Duodenal mucosa (tissue), 2 donors: ENCODE results near the gene GOLGA7B.

ENCODE experiments used
- H3K27ac ChIP-seq: one replicate; pipeline ENCODE4 v1.7.0; 2013; ENCODE audit warnings: low read depth, low read length
- H3K27me3 ChIP-seq, 2 donors: one replicate each; pipeline ENCODE4 v1.7.0; 2013; ENCODE audit warnings: low read length in 2 of 2, control low read depth in 1 of 2; ENCODE audit not compliant: insufficient read depth in 2 of 2, control insufficient read depth in 1 of 2
- H3K36me3 ChIP-seq, 2 donors: one replicate each; pipeline ENCODE4 v1.7.0; 2013; ENCODE audit warnings: low read length in 2 of 2, control low read depth in 1 of 2; ENCODE audit not compliant: insufficient read depth in 2 of 2, control insufficient read depth in 1 of 2
- H3K4me1 ChIP-seq, 2 donors: one replicate each; pipeline ENCODE4 v1.7.0; 2013; ENCODE audit warnings: low read length in 2 of 2, control low read depth in 1 of 2; ENCODE audit not compliant: insufficient read depth in 2 of 2, control insufficient read depth in 1 of 2
- H3K4me3 ChIP-seq, 2 donors: one replicate each; pipeline ENCODE4 v1.7.0; 2013; ENCODE audit warnings: low read length in 2 of 2, low read depth in 1 of 2
- H3K9ac ChIP-seq, 2 donors: one replicate each; pipeline ENCODE4 v1.7.0; 2013; ENCODE audit warnings: low read length in 2 of 2, low read depth in 1 of 2
- H3K9me3 ChIP-seq, 2 donors: one replicate each; pipeline ENCODE4 v1.7.0; 2013; ENCODE audit warnings: low read length in 2 of 2, control low read depth in 1 of 2; ENCODE audit not compliant: control insufficient read depth in 1 of 2

GOLGA7B gene

DNA sequence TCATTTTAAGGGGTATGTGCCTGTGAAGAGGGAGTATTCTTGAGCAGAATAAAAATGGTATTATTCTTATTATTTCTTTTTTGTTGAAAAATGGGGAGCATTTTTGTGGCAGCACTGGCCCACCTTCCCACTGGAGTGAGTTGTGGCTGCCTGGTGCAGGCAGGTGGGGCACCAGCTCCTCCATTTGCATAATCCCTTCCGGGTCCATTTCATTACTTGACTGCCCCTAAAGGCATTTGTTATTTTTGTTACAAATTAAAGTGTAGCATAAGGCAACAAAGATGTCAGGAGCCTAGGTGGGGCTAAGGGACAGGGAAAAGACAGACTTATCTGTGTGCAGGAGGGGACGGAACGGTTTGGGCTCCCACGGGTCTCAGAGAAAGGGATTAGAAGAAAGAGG, 26.8 kb downstream of the GOLGA7B start:
- Histone ChIP-seq H3K4me3 (no peak overlapping the region), H3K36me3 (no peaks in the 10 kb centered on the region), H3K4me1 (no peaks in the 10 kb centered on the region), H3K9me3 (no peaks in the 10 kb centered on the region), H3K27me3 (no peaks in the 10 kb centered on the region), H3K9ac (no peak overlapping the region), H3K27ac (no peak overlapping the region)

DNA sequence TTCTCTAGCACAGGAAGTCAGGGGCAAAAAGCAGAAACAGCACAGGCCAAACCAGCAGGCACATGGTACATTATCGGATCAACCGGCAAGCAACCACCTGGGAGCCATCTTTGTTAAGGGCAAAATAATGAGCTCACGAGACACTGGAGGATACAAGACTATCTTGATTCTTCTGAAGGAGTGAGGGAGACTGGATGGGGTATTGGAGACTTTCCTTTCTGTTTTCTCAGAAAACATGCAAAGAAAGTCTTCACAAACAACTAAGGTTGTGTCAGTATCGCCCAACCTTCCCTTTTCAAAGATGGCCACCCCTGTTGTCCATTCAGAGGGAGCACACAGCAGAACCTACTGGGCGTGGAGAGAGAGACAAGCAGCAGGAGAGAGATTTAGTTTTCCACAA, 29.6 kb downstream of the GOLGA7B start:
- H3K36me3 ChIP-seq, result no peaks in the 10 kb centered on the region
- H3K27me3 ChIP-seq, result no peaks in the 10 kb centered on the region
- H3K27ac ChIP-seq, result no peak overlapping the region
- no peaks in the 10 kb centered on the region for H3K9me3 ChIP-seq
- peaks cover 0 to 9% of the 10 kb centered on the region in 2 donors for H3K4me1 ChIP-seq
- H3K9ac ChIP-seq, result no peak overlapping the region
- H3K4me3 ChIP-seq, result no peak overlapping the region

DNA sequence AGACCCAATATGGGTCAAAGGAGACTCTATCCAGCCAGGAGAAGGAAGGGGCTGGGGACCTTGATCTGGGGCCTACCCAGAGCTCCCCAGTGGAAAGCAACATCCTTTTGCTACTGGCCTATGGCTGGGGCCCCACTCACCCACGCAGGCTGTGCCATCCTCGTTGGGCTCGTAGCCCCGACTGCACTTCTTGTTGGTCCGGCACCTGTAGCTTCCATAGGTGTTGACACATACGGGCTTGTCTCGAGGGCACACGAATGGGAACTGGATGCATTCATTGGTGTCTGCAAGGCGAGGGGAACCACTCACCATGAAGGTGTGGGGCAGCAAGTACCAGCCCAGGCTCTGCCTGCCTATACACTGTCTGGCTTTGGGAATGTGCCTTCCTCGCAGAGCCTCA, 30.5 kb downstream of the GOLGA7B start:
- H3K27me3 ChIP-seq, result no peaks in the 10 kb centered on the region
- H3K4me3 ChIP-seq, result no peak overlapping the region

DNA sequence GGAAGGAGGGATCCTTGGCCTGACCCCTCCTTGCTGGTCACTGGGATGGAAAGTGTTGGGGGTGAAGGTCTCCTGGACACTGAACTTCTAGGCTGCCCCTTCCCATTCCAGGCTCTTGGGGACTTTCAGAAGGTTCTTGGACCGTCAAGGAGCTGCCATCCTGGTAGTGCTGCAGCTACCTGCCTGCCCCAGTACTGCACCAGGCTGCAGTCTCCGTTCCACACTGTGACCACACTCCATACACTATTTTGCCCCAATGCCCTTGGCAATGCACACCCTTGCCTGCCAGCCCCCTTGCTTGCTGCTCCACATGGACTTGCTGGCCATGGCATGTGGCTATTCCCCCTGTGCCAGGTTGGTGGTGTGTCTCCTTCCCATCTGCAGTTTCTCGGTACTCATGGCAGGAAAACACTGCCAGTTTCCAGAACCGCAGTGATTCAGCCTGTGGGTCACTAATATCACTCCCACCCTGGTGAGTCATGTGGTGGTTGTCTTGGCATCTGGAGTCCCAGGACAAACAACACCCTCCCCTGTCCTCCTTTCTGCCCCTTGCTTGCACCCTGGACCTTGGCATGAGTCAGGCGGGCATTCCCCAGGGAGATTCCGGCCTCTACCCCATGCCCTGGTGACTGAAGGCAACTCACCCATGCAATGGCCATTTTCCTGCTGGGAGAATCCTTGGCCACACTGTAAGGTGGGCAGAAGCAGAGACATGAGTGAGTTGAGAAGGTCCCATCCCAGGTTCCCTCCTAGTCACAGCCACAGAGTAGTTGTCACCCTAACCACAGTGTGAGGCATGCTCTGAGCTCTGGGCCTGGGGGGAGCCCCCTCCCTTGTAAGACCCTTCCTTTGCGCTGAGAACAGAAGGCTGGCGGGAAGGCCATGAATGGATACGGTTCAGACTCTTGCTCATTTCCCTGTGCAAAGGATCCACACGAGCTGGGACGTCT, 32.8 kb downstream of the GOLGA7B start:
- Histone ChIP-seq H3K4me3 (no peak overlapping the region), H3K27ac (no peak overlapping the region), H3K36me3 (no peaks in the 10 kb centered on the region), H3K27me3 (no peaks in the 10 kb centered on the region), H3K9me3 (no peaks in the 10 kb centered on the region), H3K9ac (no peak overlapping the region), H3K4me1 (peaks cover 0 to 9% of the 10 kb centered on the region in 2 donors)

More for the DNA sequence above, 30.5 kb downstream of the GOLGA7B start:
- Histone ChIP-seq H3K36me3 (no peaks in the 10 kb centered on the region), H3K4me1 (peaks cover 0 to 9% of the 10 kb centered on the region in 2 donors), H3K27ac (no peak overlapping the region), H3K9me3 (no peaks in the 10 kb centered on the region), H3K9ac (no peak overlapping the region)

DNA sequence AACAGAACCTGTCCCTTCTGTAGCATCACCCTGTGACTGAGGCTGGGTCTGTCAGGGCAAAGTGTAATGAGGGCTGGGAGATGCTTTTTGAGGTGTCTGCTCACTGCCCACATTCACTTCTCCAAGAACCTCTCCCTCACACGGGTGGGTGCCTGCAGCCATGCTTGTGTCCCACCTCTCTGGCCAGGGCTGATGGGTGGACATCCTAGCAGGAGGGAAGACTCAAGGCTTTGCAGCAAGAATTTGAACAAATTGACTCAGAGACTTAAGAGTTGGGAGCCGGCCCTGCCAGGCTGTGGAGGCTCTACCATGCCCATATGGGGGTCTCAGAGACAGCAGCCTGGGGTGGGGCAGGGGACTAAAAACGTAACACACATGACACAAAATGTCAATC, 33.4 kb downstream of the GOLGA7B start:
- H3K27ac ChIP-seq, result no peak overlapping the region
- no peaks in the 10 kb centered on the region for H3K9me3 ChIP-seq
- no peak overlapping the region for H3K9ac ChIP-seq
- peaks cover 0 to 9% of the 10 kb centered on the region in 2 donors for H3K4me1 ChIP-seq
- H3K27me3 ChIP-seq, result no peaks in the 10 kb centered on the region
- no peak overlapping the region for H3K4me3 ChIP-seq
- no peaks in the 10 kb centered on the region for H3K36me3 ChIP-seq

DNA sequence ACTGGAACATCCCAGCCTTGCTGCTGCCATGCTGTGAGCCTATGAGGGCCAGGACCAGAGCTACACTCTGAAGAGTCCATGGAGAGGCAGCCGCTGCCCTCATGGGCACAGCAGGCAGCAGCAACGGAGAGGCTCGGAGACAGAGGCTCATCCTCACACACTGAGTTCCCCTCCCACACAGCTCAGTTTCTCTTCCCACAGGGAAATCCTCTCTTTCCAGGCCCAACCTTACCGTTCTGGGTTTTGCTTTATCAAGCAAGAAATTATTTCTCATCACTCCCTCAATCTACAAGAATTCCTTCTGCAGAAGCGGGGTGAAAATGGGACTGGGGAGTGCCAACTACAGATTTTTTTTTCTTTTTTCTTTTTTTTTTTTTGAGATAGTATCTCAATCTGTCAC, 36.6 kb downstream of the GOLGA7B start:
- Histone ChIP-seq H3K9ac (no peak overlapping the region), H3K9me3 (no peaks in the 10 kb centered on the region), H3K27ac (no peak overlapping the region), H3K4me3 (no peak overlapping the region), H3K27me3 (peaks cover 0 to 4% of the 10 kb centered on the region in 2 donors), H3K36me3 (no peaks in the 10 kb centered on the region), H3K4me1 (peaks cover 4 to 9% of the 10 kb centered on the region in 2 donors)

DNA sequence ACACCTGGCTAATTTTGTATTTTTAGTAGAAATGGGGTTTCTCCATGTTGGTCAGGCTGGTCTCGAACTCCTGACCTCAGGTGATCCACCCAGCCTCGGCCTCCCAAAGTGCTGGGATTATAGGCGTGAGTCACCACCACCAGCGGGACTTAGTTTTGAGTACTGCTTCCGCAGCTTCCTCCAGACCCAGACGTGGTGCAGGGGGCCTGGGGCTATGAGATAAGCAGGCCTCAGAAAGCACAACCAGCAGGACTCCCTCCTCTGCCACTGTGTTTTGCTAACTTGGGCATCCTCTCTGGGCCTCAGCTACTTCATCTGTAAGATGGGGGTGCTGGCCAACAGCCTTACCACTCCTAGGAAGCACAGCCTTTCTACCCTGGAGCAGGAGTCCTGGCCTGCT, 37.8 kb downstream of the GOLGA7B start:
- no peaks in the 10 kb centered on the region for H3K36me3 ChIP-seq
- H3K4me3 ChIP-seq, result no peak overlapping the region
- no peak overlapping the region for H3K27ac ChIP-seq
- peaks cover under 1 to 4% of the 10 kb centered on the region in 2 donors for H3K4me1 ChIP-seq
- no peak overlapping the region for H3K9ac ChIP-seq
- H3K9me3 ChIP-seq, result no peaks in the 10 kb centered on the region
- peaks cover 0 to 4% of the 10 kb centered on the region in 2 donors for H3K27me3 ChIP-seq

DNA sequence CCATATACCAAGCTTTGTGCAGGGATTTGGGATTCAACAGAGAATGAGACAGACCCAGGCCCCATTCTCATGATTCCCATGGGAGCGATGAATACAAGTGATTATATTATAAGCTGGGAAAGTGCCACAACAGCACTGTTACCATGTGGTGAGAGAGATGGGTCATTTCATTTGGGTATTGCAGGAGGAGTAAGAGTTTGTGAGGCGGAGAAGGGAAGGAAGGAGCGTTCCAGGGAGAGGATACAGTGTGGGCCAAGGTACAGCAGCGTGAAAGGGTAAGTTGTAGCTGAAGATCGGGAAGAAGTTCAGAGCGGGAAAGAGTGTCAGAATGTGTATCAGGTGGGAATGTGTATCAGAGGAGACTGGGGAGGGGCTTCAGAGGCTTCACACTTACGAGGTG, 38.5 kb downstream of the GOLGA7B start:
- H3K27ac ChIP-seq, result no peak overlapping the region

DNA sequence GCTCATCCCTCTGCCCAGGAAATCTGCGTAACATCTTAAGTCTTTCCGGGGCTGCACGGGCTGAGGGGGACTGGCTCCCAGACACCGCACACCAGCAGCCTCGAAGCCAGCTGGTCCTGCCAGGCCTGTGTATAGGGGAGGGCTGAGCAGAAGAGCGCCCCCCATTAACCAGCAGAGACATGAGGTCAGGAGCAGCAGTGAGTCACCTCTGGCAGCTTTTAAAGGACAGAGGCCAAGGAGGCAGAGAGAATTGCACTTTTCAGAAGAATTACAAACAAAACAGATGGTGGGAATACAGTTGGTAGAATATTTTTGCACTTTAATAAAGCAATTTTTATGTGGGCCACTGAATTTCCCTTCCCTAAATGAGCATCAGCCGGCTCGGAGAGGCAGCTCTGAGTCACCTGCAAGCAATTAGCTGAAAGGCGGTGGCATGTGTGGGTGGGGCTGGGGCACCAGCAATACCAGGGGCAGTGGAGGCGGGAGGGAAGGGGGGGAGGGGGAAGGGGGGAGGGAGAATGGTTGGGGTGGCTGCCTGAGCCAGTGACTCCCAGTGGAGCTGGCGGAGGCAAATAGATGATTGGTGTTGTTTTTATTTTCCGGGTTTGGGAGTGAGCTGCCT, 39.1 kb downstream of the GOLGA7B start:
- H3K27ac ChIP-seq, result no peak overlapping the region
- no peak overlapping the region for H3K4me3 ChIP-seq
- H3K9me3 ChIP-seq, result no peaks in the 10 kb centered on the region
- no peaks in the 10 kb centered on the region for H3K36me3 ChIP-seq
- H3K9ac ChIP-seq, result no peak overlapping the region
- peaks cover 0 to 4% of the 10 kb centered on the region in 2 donors for H3K4me1 ChIP-seq
- H3K27me3 ChIP-seq, result peaks cover 0 to 4% of the 10 kb centered on the region in 2 donors

More for the DNA sequence above, 38.5 kb downstream of the GOLGA7B start:
- peaks cover 0 to 4% of the 10 kb centered on the region in 2 donors for H3K27me3 ChIP-seq
- peaks cover 0 to 4% of the 10 kb centered on the region in 2 donors for H3K4me1 ChIP-seq
- no peaks in the 10 kb centered on the region for H3K9me3 ChIP-seq
- no peak overlapping the region for H3K4me3 ChIP-seq
- H3K9ac ChIP-seq, result no peak overlapping the region
- no peaks in the 10 kb centered on the region for H3K36me3 ChIP-seq
